Left renal pelvis (tissue), 4 donors: ENCODE results near the gene RNASEH2A. TPM values are rescaled to one million over a fixed set of nuclear protein-coding genes. Genes with fewer than 3 reads are reported as not detected.
A peak's percentile ranks its signal among the peaks of the same experiment; 100 is the strongest.
"Not testable (repeated sequence)": the region's sequence is repeated elsewhere in the genome, so short reads cannot be mapped to it uniquely, and the experiment has no call there.

Experiments
- DNase-seq, 4 donors: peaks; one replicate each; pipeline ENCODE4 v3.0.0-alpha.2; 2013; ENCODE audit warnings: low read depth in 4 of 4, low spot score in 3 of 4
- polyA plus RNA-seq, 4 donors: library from polyadenylated mRNA; unstranded; fragments of 120-200 nt; gene quantifications; one replicate each; pipeline ENCODE4 v1.2.1, GENCODE V29; 2013; ENCODE audit not compliant: insufficient read length in 4 of 4

The RNASEH2A gene
- polyA plus RNA-seq, 4 donors = 25.6 to 38.5 (median 29.9) TPM

DNA sequence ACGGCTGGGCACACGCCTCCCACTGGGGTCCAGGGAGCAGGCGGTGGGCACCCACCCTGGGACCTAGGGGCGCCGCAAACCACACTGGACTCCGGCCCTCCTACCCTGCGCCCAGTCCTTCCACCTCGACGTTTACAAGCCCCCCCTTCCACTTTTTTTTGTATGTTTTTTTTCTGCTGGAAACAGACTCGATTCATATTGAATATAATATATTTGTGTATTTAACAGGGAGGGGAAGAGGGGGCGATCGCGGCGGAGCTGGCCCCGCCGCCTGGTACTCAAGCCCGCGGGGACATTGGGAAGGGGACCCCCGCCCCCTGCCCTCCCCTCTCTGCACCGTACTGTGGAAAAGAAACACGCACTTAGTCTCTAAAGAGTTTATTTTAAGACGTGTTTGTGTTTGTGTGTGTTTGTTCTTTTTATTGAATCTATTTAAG is 13.5 kb upstream of the RNASEH2A start:
- no peak for DNase-seq

DNA sequence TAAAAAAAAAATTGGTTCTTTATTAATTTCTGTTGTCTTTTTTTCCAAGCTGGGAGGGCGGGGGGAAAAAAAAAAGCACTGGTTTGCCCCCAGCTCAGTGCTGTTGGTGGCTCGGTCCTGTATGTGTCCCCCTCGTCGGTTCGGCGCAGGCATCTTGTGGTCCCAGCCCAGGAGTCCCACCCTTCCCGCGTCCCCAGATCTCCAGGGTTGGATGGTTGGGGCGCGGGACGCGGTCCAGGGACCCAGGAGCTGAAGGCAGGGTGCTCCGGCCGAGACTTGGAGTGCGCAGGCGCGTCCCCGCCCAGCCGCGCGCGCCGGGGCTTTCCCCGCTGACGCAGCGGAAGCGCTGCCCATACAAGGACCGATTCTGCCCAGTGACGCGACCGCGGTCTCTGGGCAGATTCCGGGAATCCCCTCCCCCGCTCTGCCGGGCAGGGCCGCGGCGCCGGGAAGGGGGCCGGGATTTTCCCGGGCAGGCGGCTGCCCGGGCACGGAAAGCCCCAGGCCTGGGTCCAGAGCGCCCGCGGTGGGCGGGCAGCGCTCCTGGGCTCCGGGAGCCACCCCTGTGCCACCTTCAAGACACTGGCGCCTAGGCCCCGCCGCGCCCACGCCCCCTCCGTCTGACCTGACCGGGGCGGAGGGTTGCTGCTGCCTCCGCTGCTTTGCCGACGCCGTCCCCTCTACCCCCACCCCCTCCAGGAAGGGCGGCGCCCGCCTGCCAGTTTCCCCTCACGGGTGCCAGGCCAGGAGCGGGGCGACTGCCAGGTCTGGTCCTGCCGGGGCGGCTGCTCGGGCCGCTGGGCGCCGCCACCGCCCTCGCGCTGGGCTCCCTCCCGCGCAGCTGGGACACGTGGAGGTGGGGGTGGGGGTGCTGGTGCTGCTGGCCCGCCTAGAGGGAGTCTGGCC is 12.8 kb upstream of the RNASEH2A start:
- DNase-seq = peak in 2 of 4 donors; percentile 87 to 89

DNA sequence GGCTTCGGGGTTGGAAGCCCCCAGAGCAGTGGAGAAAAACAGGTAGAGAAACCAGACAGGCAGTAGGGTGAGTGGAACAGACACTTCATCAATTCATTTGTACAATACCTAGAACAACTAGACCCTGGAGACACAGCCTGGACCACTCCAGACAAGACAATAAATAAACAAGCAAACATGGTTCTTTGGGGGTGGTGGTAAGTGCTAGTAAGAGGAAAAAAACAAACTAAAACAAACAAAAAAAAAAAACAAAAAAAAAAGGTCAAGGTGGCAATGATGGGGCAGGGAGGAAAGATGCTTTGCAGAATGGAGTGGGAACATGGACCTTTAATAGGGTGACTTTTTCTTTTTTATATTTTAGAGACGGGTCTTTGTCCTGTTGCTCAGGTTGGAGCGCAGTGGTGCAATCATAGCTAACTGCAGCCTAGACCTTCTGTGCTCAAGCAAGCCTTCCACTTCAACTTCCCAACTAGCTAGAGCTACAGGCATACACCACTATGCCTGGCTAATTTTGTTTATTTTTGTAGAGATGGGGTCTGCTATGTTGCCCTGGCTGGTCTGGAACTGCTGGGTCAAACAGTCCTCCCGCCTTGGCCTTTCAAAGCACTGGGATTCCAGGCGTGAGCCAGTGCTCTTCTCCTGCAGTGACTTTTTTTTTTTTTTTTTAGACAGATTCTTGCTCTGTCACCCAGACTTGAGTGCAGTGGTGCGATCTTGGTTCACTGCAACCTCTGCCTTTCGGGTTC is 12.0 kb upstream of the RNASEH2A start:
- DNase-seq = no peak

DNA sequence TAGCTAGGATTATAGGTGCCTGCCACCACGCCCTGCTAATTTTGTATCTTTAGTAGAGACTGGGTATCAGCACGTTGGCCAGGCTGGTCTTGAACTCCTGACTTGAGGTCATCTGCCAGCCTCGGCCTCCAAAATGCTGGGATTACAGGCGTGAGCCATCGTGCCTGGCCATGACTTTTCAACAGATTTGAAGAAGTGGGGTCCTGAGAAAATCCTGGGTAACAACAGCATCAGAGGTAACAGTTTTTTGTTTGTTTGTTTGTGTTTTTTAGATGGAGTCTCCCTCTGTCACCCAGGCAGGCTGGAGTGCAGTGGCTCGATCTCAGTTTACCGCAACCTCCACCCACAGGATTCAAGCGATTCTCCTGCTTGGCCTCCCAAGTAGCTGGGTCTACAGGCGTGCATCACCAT is 11.4 kb upstream of the RNASEH2A start:
- no peak for DNase-seq

DNA sequence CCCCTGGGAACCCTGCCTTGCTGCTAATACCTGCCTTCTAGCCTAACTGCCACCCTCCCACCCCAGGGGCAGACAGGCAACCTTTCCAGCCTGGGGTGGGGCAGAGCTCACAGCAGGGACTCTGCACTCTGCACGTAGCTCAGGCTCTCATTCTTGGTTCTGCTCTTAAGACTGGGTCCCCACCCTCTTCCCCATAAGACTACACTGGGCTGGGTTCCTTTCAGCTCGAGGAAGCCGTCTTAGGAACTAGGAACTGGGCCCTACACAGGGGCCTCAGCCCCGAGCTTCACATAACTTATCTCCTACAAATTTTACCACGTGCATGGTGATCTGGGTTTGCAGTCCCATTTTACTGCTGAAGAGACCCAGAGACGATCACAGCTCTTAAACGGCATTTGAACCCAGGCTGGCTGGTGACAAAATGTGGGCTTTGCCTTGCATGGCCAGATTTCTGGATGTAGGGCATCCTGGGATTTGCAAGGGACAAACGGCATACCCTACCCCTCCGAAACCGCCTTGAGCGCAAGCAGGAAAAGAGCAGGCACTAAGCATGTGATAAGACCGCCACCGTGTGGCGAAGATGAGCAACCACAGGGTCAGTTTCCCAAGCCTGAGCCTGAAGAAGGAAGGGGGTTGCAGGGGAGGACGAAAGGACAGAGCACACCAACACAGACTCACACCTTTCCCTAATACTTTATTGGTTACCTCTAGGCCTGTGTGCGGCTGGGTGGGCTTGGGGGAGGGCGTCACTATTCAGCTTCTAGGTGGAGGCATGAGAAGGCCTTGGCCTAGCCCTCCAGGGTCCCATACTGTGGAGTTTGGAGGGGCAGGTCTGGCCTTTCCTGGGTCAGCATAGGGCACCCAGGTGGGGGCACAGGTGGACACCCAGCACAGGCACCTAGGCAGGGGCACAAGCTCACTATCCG is 10.0 kb upstream of the RNASEH2A start:
- DNase-seq = no peak

DNA sequence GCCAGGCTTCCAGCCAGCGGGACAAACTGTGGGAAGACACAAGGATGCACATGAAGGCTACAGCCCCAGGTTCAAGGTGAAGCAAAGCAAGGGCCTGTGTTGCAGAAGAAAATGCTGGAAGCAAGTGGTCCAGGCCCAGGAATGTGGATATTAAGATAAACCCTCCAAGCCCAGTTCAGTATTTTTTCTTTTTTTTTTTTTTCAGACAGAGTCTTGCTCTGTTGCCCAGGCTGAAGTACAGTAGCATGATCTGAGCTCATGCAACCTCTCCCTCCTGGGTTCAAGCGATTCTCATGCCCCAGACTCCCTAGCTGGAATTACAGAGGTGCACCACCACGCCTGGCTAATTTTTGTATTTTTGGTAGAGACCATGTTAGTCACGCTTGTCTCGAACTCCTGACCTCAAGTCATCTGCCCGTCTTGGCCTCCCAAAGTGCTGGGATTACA is 9.2 kb upstream of the RNASEH2A start:
- no peak for DNase-seq

DNA sequence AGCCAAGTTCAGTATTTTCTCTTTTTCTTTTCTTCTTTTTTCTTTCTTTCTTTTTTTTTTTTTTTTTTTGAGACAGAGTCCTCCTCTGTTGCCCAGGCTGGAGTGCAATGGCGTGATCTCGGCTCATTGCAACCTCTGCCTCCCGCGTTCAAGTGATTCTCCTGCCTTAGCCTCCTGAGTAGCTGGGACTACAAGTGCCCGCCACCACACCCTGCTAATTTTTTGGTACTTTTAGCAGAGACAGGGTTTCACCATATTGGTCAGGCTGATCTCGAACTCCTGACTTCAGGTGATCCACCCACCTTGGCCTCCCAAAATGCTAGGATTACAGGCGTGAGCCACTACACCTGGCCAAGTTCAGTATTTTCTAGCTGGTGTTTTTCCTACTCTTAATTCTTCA is 8.8 kb upstream of the RNASEH2A start:
- DNase-seq = not testable (repeated sequence)

DNA sequence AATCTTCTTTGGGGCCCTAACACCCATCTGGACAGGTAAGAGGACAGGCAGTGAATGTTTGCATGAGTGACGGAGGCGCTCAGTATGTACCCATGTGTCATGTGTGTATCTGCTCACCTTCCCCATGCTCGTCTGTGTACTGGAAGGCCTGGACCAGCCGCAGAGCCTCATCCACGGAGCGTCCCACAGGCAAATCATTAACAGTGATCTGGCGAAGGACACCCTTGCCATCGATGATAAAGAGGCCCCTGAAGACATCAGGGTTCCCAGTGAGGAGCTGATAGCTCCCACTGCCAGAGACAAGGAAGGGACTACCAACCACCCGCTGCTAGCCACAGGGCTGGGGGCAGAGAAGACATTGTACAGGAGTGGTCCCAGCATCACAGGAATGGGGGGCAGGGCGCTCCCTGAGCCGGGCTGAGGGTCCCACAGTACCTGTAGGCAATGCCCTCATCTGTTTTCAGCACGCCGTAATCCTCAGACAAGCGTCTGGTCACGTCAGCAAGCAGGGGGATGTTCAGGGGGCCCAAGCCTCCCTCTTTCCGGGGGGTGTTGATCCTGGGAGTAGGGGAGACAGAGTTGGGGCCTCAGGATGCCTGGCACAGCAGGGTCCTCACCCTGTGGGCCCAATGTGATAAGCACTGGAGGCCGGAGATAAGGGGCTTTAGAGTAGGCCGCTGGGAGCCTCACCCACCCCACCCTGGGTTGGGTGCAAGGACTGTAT is 6.5 kb upstream of the RNASEH2A start:
- DNase-seq = no peak

DNA sequence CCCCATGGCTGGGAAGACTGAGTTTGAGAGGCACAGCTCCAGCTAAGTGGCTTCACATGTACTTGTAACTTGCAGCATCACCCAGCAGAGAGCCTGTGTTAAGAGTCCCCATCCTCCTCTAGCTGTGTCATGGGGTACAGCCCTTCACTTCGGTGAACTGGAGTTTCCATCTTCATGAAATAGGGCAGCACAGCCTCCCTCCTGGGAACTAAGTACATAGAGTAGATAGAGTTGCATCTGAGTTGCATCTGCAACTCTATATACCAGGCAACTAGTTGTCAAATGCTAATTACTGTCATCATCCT is 6.0 kb upstream of the RNASEH2A start:
- no peak for DNase-seq

DNA sequence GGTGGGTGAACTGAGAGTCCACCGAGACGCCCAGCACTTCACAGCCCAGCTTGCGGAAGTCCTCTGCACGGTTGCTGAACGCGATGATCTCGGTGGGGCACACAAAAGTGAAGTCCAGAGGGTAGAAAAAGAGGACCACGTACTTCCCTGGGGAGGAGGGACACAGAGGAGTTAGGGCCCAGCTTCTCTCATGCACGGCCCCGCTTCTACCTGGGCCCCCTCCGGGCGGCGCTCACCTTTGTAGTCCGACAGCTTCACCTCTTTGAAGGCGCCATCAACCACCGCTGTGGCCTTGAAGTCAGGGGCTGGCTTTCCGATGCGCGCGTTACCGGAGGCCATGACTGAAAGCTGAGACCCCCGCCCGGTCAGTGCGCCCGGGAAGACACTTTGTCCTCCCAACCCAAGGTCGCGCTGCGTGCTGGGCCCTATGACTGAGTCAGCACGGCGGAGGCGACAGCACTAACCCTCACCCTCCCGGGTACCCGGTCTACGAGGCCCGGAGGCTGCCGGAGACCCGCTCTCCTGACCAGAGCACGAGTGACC is 5.4 kb upstream of the RNASEH2A start:
- DNase-seq = no peak

DNA sequence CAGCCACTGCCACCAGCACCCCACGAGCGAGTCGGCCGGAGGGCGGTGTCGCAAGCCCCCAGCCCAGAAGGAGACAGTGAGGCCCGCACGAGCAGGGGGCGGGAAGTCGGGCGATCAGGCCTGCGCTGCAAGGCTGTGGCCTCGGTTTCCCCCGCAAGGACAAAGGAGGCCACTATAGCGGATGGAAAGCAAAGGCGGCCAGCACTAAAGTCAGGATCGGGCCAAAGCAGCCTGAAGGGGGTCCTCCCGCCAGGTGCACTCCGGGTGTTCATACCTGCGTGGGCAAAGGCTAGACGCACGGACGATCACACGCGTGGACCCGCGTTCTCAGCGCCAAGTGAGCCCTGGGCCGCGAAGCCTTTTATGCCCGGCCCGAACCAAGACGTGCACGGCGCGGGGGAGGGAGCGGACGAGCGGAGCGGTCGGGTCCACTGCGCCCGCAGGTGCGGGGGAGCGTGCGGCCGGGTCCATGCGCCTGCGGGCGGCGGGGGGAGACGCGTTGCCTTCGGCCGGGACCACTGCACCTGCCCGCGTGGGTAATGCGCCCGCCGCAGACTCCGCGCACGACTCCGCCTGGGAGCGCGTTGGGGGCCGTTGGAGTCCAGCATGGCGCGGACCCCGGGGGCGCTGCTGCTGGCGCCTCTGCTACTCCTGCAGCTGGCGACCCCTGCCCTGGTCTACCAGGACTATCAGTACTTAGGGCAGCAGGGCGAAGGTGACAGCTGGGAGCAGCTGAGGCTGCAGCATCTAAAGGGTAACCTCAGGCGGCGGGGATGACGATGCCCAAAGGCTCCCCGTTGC is 4.7 kb upstream of the RNASEH2A start, which contains the start of the genes PRDX2 and THSD8:
TSS of gene PRDX2 (minus strand) at position 335 of the 801 bp plus-strand sequence. CDS start 539 bp downstream, outside the sequence.
TSS of gene THSD8 (plus strand) at position 604 of the 801 bp plus-strand sequence. CDS start at position 607, 3 bp downstream.
- DNase-seq = no peak

DNA sequence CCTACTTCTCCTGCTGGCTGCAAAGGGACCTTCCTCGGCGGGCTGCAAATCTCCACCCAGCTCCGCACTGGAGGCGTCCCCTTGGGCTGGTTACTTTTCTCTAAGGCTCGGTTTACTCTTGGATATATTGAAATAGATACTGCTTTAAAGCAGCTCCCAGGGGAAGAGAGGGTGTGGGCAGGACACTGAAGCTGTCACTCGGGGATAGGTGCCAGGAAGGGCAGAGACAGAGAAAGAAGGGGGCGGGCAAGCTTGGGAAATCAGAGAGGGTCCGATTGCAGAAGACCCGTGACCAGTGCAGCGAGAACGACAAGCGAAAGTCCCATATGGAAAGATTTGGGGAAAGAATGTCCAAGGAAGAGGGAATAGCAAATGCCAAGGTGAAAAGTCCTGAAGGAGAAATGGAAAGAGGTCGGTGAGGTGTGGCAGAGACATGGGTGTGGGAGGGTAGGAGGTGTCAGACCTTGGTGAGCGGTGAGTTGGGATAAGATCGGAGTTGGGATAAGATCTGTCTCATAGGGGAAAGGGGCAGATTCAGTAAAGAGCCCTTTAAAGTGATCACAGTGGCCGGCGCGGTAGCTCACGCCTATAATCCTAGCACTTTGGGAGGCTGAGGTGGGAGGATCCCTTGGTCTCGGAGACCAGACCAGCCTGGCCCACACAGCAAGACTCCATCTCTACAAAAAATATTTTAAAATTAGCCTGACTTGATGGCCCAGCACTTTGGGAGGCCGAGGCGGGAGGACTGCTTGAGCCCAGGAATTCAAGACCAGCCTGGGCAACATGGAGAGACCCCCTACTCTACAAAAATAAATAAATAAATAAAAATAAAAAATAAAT is 3.9 kb upstream of the RNASEH2A start:
- DNase-seq = no peak

DNA sequence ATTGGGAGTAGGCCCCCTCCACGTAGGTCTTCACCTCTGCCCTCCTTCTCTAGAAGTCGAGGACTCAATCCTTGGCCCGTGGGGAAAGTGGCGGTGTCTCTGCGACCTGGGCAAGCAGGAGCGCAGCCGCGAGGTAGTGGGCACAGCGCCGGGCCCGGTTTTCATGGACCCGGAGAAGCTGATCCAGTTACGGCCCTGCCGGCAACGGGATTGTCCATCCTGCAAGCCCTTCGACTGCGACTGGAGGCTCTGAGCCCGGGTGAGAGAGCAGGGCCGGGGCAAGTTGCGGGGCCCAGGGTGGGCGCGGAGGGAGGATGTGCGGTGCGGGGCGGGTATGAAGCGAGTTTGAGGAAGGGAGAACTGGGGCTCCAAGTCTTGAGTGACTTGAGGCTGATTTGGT is 2.3 kb upstream of the RNASEH2A start:
- DNase-seq = no peak

DNA sequence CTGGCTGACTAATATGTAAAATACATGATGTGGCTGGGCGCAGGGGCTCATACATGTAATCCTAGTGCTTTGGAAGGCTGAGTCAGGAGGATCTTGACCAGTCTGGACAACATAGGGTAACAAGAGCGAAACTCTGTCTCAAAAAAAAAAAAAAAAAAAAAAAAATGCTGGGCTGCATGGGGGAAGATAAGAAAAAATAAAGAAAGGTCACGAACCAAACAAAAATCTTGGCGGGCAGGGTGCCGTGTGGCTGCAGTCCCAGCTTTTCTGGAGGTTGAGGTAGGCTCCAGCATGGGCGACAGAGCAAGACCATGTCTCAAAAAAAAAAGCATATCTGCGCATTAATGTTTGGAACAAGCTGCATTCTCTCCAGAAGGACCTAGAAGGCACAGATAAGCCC is 8.7 kb downstream of the RNASEH2A start:
- no peak for DNase-seq

DNA sequence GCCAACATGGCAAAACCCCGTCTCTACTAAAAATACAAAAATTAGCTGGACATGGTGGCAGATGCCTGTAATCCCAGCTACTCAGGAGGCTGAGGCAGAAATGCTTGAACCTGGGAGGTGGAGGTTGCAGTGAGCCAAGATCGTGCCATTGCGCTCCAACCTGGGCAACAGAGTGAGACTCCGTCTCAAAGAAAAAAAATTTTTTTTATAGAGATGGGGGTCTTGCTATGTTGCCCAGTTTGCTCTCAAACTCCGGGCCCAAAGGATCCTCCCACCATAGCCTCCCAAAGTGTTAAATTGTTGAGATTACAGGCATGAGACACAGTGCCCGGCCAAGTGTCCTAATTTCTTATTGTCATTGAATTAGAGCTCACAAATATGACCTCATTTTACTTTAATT is 10.8 kb downstream of the RNASEH2A start:
- not testable (repeated sequence) for DNase-seq

DNA sequence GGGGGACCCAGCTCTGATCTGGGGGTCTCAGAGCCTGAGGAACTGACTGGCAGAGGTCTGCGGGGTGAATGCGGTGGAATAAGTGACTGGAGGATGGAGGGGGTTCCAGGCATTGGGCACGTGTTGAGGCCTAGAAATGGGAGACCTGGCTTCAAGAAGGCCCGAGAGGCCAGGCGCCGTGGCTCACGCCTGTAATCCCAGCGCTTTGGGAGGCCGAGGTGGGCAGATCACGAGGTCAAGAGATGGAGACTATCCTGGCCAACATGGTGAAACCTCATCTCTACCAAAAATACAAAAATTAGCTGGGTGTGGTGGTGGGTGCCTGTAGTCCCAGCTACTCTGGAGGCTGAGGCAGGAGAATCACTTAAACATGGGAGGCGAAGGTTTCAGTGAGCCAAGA is 11.4 kb downstream of the RNASEH2A start:
- not testable (repeated sequence) for DNase-seq

DNA sequence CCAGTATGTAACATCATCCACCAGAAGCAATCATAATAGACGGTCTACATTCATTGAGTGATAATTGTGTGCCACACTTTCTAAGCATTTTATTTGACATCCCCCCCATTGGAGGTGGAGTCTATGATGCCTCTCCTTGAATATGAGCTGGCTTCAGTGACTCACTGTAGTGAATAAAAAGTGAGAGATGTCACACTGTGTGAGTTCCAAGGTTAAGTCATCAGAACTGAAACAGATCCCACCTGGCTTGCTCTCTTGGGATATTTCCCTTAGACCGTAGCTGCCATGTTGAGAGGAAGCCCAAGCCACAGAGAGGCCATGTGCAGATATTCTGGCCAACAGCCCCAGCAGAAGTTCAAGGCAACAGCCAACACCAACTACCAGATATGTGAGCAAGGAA is 15.4 kb downstream of the RNASEH2A start:
- no peak for DNase-seq
